UCSD-AML1 (cell line): ENCODE results near the gene PGS1.

Experiments used
- DNase-seq: peaks from one replicate; lab custom pipeline; 2025; ENCODE audit not compliant: unreplicated experiment; lab: John Stamatoyannopoulos, UW

Gene PGS1

GRCh38 chr17:78472035-78472905, 93.8 kb downstream of the PGS1 start:
- DNase-seq = no peak

DNA sequence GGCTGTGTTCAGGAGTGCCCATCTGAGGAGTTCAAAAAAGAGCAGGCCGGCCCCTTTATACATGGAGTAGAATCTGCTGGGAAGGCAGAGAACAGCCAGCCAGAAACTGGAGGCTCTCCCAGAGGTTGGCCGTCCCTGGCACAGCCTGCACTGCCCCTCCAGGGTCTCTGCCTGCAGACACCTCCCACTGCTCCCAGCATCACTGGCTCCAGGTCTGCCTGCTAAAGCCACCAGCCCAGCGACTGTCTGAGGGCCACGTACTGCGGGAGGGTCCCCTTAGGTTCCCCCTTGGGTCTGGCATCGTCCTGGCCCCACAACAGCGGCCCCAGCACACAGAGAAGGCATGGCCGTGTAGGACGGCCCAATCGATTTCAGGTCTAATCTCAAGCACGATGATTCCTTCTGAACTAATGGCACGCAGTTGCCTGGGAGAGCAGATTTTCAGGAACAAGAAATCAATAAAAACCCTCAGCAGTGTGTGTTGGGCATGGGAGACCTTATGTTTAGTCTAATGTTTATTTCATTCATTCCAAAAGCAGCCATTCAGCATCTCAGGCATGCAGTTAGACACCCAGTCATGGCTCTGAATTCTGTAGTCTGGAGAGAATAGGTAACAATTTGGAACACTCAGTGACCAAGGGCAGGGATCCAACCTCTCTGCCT, 95.6 kb downstream of the PGS1 start:
- DNase-seq = no peak
